ENCODE measurements around the gene SLX4IP. TPM values are rescaled to one million over a fixed set of nuclear protein-coding genes. Genes with fewer than 3 reads are reported as not detected.

SLX4IP gene
- total RNA-seq, 4 donors from 2014 or later = 1.3 to 3.0 (median 1.9) TPM

- Histone ChIP-seq H3K4me1 (no peaks in the 10 kb centered on the region), H3K9me3 (no peaks in the 10 kb centered on the region), H3K27ac (no peak overlapping the region), H3K36me3 (no peaks in the 10 kb centered on the region), H3K4me3 (no peak overlapping the region), H3K27me3 (no peaks in the 10 kb centered on the region)
- no peak for ATAC-seq
- no peak for TF ChIP-seq POLR2AphosphoS5 (IDR thresholded peaks at IDR 0.05)
- TF ChIP-seq EP300 (IDR thresholded peaks at IDR 0.05) = no peak
- no peak for TF ChIP-seq POLR2A (IDR thresholded peaks at IDR 0.05)
- TF ChIP-seq CTCF (IDR thresholded peaks at IDR 0.05) = peak in 2 of 4 experiments; percentile 27 to 38
- 50 to 54% methylated on average over 3 to 4 of the region's 4 CpGs for WGBS, 2 donors (ENCODE audit: low coverage in 1 of 2)
These were observed 101.4 kb downstream of the SLX4IP start for GRCh38 chr20:10536531-10536930.

- Histone ChIP-seq H3K9me3 (no peaks in the 10 kb centered on the region), H3K36me3 (no peaks in the 10 kb centered on the region), H3K4me1 (no peaks in the 10 kb centered on the region), H3K27me3 (no peaks in the 10 kb centered on the region), H3K4me3 (no peak overlapping the region), H3K27ac (no peak overlapping the region)
- WGBS, 2 donors (ENCODE audit: low coverage in 1 of 2) = 86 to 91% methylated on average over 1 to 2 of the region's 2 CpGs
- TF ChIP-seq CTCF (IDR thresholded peaks at IDR 0.05) (no peak), POLR2AphosphoS5 (IDR thresholded peaks at IDR 0.05) (no peak), POLR2A (IDR thresholded peaks at IDR 0.05) (no peak), EP300 (IDR thresholded peaks at IDR 0.05) (no peak)
- ATAC-seq = no peak
These were observed 102.9 kb downstream of the SLX4IP start for GRCh38 chr20:10537850-10538480.

GRCh38 chr20:10538768-10539167 is 103.7 kb downstream of the SLX4IP start:
- no peaks in the 10 kb centered on the region for H3K27me3 ChIP-seq
- H3K36me3 ChIP-seq = no peaks in the 10 kb centered on the region
- ATAC-seq = no peak
- H3K9me3 ChIP-seq = no peaks in the 10 kb centered on the region
- TF ChIP-seq EP300 (IDR thresholded peaks at IDR 0.05) = no peak
- H3K4me1 ChIP-seq = no peaks in the 10 kb centered on the region
- H3K27ac ChIP-seq = no peak overlapping the region
- no peak overlapping the region for H3K4me3 ChIP-seq
- 30% methylated on average over 1 of the region's 1 CpG; no CpG with 5 or more reads in 1 of the 2 donors for WGBS, 2 donors (ENCODE audit: low coverage in 1 of 2)

GRCh38 chr20:10539818-10540553 is 104.9 kb downstream of the SLX4IP start:
- no peaks in the 10 kb centered on the region for H3K36me3 ChIP-seq
- H3K9me3 ChIP-seq = no peaks in the 10 kb centered on the region
- H3K4me3 ChIP-seq = no peak overlapping the region
- 83 to 96% methylated on average over 3 to 6 of the region's 7 CpGs for WGBS, 2 donors (ENCODE audit: low coverage in 1 of 2)
- H3K4me1 ChIP-seq = no peaks in the 10 kb centered on the region
- H3K27me3 ChIP-seq = no peaks in the 10 kb centered on the region
- TF ChIP-seq CTCF (IDR thresholded peaks at IDR 0.05) (no peak), EP300 (IDR thresholded peaks at IDR 0.05) (no peak), POLR2A (IDR thresholded peaks at IDR 0.05) (no peak), POLR2AphosphoS5 (IDR thresholded peaks at IDR 0.05) (no peak)
- ATAC-seq = no peak
- H3K27ac ChIP-seq = no peak overlapping the region

GRCh38 chr20:10540636-10541493 is 105.8 kb downstream of the SLX4IP start:
- H3K27me3 ChIP-seq = no peaks in the 10 kb centered on the region
- H3K36me3 ChIP-seq = no peaks in the 10 kb centered on the region
- no peak for TF ChIP-seq POLR2A (IDR thresholded peaks at IDR 0.05)
- no peak overlapping the region for H3K27ac ChIP-seq
- H3K9me3 ChIP-seq = no peaks in the 10 kb centered on the region
- ATAC-seq = peak; percentile 71
- no peak overlapping the region for H3K4me3 ChIP-seq
- no peaks in the 10 kb centered on the region for H3K4me1 ChIP-seq
- 30 to 58% methylated on average over 2 to 4 of the region's 4 CpGs for WGBS, 2 donors (ENCODE audit: low coverage in 1 of 2)

Measured in gastroesophageal sphincter (tissue), 4 donors.